GM13977 (cell line): ENCODE results near the gene NKPD1.

Source experiments
- DNase-seq: peaks from one replicate; pipeline ENCODE4 v3.0.0; 2012; ENCODE audit warnings: low spot score
- in situ Hi-C: fragments of 300-500 bp; cut with MboI; formaldehyde crosslinking; loops from one replicate; pipeline ENCODE4 v1.12.0; 2022; ENCODE audit warnings: low sequenced_read_pairs, low pct_unique_long_range_greater_than_20kb, mixed read lengths, inconsistent platforms; ENCODE audit not compliant: unreplicated experiment
- TF ChIP-seq, protein P1 (sequence below): IDR thresholded peaks from 2 replicates; pipeline ENCODE4 v1.5.1; 2012; ENCODE audit warnings: mild to moderate bottlenecking, control low read depth; ENCODE audit not compliant: insufficient read depth; ENCODE audit errors: extremely low read depth, missing control alignments

Gene NKPD1, protein sequence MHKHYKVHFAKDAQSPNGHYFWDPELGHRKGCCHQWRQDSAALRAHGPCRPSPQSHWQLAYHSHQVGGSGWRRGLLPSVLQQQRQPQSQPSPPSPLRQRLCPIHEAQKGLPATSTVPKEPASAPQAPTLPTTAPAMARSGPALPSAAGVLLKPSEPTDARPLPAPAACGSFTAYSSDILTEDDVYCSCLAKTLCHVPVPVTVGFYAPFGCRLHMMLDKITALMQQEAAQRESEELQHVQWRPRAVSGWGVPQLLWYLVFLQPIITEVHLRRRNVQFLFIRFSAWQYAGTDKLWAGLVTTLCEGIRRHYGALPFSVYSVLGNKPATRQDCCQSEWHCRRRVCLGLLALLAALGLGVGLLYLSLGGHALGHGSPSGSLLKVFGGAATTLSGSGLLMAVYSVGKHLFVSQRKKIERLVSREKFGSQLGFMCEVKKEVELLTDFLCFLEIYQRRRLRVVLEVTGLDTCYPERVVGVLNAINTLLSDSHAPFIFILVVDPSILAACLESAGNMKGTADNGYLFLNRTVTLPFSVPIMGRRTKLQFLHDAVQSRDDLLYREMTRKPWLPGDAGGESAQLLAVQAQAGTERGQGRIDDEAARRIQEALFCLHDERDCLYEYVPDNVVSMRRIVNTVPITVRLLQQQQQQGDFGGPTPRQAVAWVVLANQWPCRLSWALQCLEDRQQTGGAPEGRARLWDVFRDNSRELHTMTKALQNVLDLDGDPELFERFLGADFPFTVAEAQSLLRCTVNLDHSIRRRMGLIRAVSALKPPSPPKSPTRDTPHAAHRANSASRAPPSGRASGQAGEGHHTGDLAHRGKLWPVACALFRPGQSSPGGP

DNA sequence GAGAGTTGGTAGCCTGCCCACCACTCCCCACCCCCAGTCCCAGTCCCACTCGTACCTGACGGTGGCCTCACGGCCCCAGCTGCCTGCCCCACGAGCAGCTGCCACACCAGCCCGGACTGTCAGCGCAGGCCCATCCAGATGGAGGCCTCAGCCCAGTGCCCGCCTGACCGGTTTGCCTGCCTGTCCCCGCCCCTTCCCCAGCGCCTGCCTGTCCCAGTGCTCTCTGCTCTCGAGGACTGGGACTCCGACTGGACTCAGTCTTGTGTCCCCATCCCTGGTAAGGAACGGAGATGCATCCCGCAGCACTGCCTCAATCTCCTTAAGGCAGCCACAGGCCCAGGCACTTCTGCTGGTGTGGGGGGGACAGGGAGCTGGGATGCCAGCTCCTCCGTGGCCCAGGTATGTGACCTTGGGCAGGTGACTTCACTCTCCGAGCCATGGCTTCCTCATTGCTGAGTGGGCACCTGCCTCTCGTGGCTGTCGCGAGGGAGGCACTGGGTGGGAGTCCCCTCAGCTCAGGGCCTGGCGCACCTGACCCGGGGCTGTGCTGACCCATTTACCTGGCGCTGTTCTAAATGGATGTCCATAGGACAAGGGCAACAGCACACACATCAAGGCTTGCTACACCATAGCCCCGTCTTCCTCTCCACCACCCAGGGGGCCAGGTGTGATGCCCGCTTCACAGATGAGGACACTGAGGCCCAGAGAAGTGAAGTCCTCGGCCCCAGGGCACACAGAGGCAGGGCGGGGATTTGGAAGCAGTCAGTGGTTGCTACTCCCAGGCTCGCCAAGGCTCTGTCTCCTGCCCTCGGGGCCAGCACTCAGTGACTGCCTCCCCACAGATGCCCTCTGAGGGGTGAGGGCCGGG lies at the start of gene NKPD1:
TSS of gene NKPD1 (minus strand) at position 113 of the 868 bp plus-strand sequence. CDS start 832 bp downstream, outside the sequence.
- no peak for DNase-seq
- in situ Hi-C loops: no loop called here
- TF ChIP-seq, protein P1, sequence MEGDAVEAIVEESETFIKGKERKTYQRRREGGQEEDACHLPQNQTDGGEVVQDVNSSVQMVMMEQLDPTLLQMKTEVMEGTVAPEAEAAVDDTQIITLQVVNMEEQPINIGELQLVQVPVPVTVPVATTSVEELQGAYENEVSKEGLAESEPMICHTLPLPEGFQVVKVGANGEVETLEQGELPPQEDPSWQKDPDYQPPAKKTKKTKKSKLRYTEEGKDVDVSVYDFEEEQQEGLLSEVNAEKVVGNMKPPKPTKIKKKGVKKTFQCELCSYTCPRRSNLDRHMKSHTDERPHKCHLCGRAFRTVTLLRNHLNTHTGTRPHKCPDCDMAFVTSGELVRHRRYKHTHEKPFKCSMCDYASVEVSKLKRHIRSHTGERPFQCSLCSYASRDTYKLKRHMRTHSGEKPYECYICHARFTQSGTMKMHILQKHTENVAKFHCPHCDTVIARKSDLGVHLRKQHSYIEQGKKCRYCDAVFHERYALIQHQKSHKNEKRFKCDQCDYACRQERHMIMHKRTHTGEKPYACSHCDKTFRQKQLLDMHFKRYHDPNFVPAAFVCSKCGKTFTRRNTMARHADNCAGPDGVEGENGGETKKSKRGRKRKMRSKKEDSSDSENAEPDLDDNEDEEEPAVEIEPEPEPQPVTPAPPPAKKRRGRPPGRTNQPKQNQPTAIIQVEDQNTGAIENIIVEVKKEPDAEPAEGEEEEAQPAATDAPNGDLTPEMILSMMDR: no peak

DNA sequence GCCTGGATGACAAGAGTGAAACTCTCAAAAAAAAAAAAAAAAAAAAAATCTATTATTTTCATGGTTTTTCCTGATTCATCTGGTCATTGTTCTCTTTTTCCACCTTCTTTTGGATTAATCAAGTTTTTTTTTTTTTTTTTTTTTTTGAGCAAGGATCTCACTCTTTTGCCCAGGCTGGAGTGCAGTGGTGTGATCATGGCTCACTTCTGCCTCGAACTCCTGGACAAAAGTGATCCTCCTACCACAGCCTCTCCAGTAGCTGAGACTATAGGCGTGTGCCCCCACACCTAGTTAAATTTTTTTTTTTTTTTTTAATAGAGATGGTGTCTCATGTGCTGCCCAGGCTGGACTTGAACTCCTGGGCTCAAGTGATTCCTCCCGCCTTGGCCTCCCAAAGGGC lies 45.5 kb upstream of the NKPD1 start:
- in situ Hi-C loops: no loop called here
- TF ChIP-seq, protein P1: no peak
- DNase-seq: no peak

DNA sequence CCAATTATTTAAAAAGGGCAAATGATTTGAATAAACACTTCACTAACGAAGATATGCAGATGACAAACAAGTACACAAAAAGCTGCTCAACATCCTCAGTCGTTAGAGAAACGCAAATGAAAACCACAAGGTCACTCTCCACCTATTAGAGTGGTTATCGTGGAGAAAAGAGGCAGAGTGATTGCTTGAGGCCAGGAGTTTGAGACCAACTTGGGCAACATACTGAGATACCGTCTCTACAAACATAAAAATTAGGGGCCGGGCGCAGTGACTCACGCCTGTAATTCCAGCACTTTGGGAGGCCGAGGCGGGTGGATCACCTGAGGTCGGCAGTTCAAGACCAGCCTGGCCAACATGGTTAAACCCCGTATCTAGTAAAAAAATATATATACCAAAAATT lies 45.0 kb upstream of the NKPD1 start:
- TF ChIP-seq, protein P1: no peak
- no peak for DNase-seq
- in situ Hi-C loops: no loop called here

DNA sequence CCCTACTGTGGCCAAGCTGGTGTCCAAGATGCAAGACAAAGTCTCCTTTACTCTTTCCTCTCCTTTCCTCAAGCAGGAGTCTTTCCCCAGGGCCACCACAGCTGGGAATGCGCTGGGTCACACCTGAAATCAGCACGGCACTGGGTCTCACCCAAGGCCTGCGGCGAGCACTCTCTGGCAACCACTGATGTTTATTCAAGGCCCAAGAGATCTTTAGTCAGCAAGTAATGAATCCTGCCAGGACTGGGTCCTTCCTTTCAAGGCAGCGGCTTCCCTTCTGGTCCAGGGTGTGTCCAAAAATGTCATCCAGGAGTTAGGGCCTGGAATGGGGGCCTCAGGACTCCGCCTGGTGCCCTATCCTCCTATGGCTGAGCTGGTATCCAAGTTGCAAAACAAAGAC lies 41.9 kb upstream of the NKPD1 start:
- in situ Hi-C loops: no loop called here
- TF ChIP-seq, protein P1: no peak
- no peak for DNase-seq

DNA sequence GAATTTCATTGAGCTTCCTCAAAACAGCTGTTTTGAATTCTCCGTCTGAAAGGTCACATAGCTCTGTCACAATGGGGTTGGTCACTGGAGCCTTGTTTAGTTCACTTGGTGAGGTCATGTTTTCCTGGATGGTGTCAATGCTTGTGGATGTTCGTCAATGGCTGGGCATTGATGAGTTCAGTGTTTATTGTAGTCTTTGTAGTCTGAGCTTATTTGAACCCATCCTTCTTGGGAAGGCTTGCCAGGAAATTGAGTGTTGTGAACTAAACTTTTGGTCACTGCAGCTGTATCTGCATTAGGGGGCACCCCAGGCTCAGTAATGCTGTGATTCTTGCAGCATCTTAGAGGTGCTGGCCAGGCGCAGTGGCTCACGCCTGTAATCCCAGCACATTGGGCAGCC lies 39.8 kb upstream of the NKPD1 start:
- no peak for DNase-seq
- TF ChIP-seq, protein P1: no peak
- in situ Hi-C loops: no loop called here

DNA sequence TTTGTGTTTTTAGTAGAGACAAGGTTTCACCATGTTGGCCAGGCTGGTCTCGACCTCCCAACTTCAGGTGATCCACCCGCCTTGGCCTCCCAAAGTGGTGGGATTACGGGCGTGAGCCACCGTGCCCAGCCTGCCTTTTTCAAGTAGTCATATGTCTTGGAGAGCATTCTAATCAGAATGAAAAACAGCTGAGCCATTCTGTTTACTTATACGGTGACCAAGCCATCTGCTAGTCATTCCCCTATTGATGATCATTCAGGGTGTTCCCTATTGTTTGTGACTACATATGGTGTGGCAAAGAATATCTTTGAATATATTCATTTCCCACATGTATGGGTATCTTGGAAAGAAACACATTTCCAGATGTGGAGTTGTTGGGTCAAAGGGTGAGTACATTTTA lies 35.0 kb upstream of the NKPD1 start:
- no peak for DNase-seq
- TF ChIP-seq, protein P1: no peak
- in situ Hi-C loops: no loop called here
